Dendritic cell treated with granulocyte-macrophage colony-stimulating factor and Interleukin-4, amounts not matched to agents 40 ng/mL and 50 ng/mL, for 4 days (primary cell): ENCODE data around the gene PLS1.
A peak's percentile ranks its signal among the peaks of the same experiment; 100 is the strongest.

Experiments used
- H3K27ac Mint-ChIP-seq: one replicate; pipeline ENCODE4 v1.8.0; 2022; ENCODE audit warnings: mild to moderate bottlenecking, mixed read lengths
- H3K27me3 Mint-ChIP-seq: one replicate; pipeline ENCODE4 v1.8.0; 2022; ENCODE audit warnings: mild to moderate bottlenecking, mixed read lengths
- H3K36me3 Mint-ChIP-seq: one replicate; pipeline ENCODE4 v1.8.0; 2022; ENCODE audit warnings: low read depth, mixed read lengths
- H3K4me1 Mint-ChIP-seq: one replicate; pipeline ENCODE4 v1.8.0; 2022; ENCODE audit warnings: low read depth, mixed read lengths
- H3K4me3 Mint-ChIP-seq: one replicate; pipeline ENCODE4 v1.8.0; 2022; ENCODE audit warnings: mild to moderate bottlenecking, moderate library complexity, mixed read lengths
- H3K9me3 Mint-ChIP-seq: one replicate; pipeline ENCODE4 v1.8.0; 2022; ENCODE audit warnings: mixed read lengths
- intact Hi-C: fragments of 100-400 bp; cut with micrococcal nuclease; formaldehyde crosslinking; loops from one replicate; pipeline ENCODE4 v1.15.0; 2022

The PLS1 gene

DNA sequence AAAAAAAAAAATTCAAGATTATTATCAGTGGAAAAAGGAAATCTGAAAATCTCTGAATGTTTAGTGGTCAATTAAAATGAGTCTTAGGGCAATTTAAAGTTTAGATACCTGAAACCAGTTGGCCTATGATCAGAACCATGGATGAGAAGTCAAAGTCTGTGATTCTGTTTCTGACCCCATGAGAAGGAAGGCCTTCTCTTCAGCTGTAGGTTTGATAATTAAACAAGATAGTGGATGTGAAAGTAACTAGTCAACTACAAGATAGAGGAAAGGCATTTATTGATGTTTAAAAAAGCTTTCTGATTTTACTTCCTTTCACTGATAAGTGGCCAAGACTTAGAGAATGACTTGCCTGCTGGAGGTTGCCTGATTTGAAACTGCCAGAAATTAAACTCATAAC, 8.7 kb downstream of the PLS1 start:
- no peak overlapping the region for H3K4me3 Mint-ChIP-seq
- no peaks in the 10 kb centered on the region for H3K4me1 Mint-ChIP-seq
- intact Hi-C loops: no loop called here
- H3K27ac Mint-ChIP-seq: no peak overlapping the region
- H3K27me3 Mint-ChIP-seq: no peaks in the 10 kb centered on the region
- no peaks in the 10 kb centered on the region for H3K36me3 Mint-ChIP-seq
- no peaks in the 10 kb centered on the region for H3K9me3 Mint-ChIP-seq

DNA sequence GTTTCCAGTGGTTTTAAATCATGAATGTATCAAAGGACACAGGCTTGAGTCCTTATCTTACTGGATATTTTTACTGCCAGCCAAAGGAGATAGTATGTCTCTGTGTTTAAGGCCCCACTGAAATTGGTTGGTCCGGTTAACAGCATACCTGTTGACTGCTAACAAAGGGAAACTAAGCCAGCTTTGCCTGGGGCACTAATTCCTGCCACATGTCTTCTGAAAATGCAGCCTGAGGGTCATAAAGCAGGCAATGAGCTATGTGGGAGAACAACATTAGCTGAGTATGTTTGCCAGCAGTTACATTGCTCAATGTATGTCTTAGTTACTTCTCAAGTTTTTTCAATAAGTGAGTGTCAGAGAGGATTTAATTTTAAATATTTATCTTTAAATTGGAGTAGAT, 12.4 kb downstream of the PLS1 start:
- no peaks in the 10 kb centered on the region for H3K9me3 Mint-ChIP-seq
- no peaks in the 10 kb centered on the region for H3K27me3 Mint-ChIP-seq
- intact Hi-C loops: no loop called here
- no peaks in the 10 kb centered on the region for H3K36me3 Mint-ChIP-seq
- no peak overlapping the region for H3K4me3 Mint-ChIP-seq
- no peaks in the 10 kb centered on the region for H3K4me1 Mint-ChIP-seq
- H3K27ac Mint-ChIP-seq: no peak overlapping the region

DNA sequence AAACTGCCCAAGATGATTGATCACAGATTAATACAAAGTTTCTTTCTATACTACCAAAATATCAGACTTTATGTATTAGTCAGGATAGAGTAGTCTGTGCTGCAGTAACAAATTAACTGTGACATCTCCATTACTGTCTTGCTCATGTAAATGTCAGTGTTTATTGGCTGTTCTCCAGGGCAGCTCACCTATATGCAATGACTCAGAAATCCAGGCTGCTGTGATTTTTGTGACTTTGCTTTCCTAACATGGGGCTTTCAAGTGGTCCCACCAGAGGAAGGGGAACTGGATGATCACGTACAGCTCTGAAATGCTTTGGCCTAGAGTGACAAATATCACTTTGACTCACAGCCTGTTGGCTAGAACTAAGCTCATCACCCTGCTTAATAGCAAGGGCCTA, 12.9 kb downstream of the PLS1 start:
- no peaks in the 10 kb centered on the region for H3K27me3 Mint-ChIP-seq

DNA sequence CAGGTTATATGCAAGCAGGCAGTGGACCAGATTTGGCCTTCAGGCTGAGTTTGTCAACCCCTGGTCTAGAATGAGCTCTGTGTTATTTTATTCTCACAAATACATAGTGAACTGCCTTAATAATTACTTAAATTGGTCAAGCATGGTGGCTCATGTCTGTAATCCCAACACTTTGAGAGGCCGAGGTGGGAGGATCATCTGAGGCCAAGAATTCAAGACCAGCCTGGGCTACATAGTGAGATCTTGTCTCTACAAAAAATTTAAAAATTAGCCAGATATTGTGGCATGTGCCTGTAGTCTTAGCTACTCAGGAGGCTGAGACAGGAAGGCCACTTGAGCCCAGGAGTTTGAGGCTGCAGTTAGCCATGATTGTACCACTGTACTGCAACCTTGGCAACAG, 15.0 kb downstream of the PLS1 start:
- H3K36me3 Mint-ChIP-seq: no peaks in the 10 kb centered on the region
- intact Hi-C loops: no loop called here
- no peaks in the 10 kb centered on the region for H3K27me3 Mint-ChIP-seq

More for the DNA sequence above, 12.9 kb downstream of the PLS1 start:
- no peaks in the 10 kb centered on the region for H3K9me3 Mint-ChIP-seq
- no peaks in the 10 kb centered on the region for H3K36me3 Mint-ChIP-seq
- intact Hi-C loops: no loop called here
- no peak overlapping the region for H3K27ac Mint-ChIP-seq
- no peaks in the 10 kb centered on the region for H3K4me1 Mint-ChIP-seq
- H3K4me3 Mint-ChIP-seq: no peak overlapping the region

DNA sequence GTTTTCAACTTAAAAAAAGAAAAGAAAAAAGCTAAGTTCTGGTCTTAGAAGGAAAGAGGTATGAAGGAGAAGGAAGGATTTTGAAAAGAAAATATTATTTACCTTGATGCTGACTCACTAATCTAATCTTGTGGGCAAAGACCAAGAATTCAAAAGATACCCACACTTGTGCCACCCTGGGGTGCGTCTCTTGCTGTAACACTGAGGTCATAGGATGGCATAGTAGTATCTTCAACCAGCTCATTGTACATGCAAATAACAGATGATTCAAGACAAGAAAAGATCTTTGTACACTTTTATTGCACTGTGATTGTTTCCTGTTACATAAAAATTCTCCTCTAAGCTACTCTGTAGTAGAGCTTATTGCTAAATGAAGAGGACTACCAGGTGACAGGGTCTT, 17.3 kb downstream of the PLS1 start:
- no peaks in the 10 kb centered on the region for H3K4me1 Mint-ChIP-seq
- no peak overlapping the region for H3K4me3 Mint-ChIP-seq
- no peak overlapping the region for H3K27ac Mint-ChIP-seq
- no peaks in the 10 kb centered on the region for H3K27me3 Mint-ChIP-seq
- intact Hi-C loops: no loop called here
- H3K9me3 Mint-ChIP-seq: no peaks in the 10 kb centered on the region
- no peaks in the 10 kb centered on the region for H3K36me3 Mint-ChIP-seq

More for the DNA sequence above, 15.0 kb downstream of the PLS1 start:
- Mint-ChIP-seq H3K4me3 (no peak overlapping the region), H3K27ac (no peak overlapping the region), H3K9me3 (no peaks in the 10 kb centered on the region), H3K4me1 (no peaks in the 10 kb centered on the region)

DNA sequence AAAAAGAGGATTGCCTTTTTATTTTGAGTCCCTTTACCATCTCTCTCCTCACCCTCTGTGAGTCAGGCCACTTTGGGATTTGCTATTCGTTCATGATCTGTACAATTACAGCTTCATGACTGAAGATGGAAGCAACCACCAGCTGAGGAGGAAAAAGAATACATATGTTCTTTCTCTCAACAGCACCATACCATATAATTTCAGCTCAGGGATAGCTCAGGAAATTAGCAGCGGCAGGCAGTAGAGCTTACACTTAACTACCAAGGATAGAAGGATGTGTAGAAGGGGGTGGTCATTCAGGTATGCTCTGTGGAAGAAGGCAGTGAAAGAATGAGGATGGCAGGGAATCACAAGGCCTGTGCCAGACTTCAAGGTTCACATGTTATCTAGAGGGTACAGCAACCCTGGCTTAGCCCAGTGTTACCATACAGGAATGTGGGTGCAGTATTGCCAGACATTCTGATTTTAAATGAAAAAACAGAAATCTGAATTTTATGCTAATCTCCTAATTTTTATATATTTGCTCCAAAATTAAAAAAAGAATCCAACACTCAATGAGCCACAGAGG, 17.9 kb downstream of the PLS1 start:
- H3K4me1 Mint-ChIP-seq: no peaks in the 10 kb centered on the region
- H3K27me3 Mint-ChIP-seq: no peaks in the 10 kb centered on the region
- H3K9me3 Mint-ChIP-seq: no peaks in the 10 kb centered on the region

DNA sequence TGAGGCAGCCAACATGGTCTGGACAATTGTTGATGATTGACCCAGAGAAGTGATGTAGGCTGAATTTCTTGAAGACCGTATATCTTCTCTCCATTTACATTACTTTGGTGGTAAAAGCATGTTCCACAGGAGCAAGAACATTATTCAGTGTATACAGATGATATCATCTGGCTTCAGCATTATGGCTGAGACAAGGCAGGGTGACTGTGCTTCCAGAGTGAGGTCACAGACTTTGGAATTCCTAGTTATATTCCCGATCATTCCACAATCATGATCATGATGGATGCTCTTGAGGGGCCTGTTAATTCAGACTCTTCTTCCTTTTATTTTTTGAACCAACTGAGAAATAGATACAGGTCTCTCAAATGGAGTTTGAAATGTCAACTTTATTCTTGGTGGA, 19.0 kb downstream of the PLS1 start:
- intact Hi-C loops: no loop called here
- Mint-ChIP-seq H3K9me3 (no peaks in the 10 kb centered on the region), H3K4me3 (no peak overlapping the region), H3K27me3 (no peaks in the 10 kb centered on the region), H3K27ac (no peak overlapping the region), H3K4me1 (no peaks in the 10 kb centered on the region), H3K36me3 (no peaks in the 10 kb centered on the region)

More for the DNA sequence above, 17.9 kb downstream of the PLS1 start:
- Mint-ChIP-seq H3K27ac (no peak overlapping the region), H3K4me3 (no peak overlapping the region), H3K36me3 (no peaks in the 10 kb centered on the region)
- intact Hi-C loops: no loop called here

DNA sequence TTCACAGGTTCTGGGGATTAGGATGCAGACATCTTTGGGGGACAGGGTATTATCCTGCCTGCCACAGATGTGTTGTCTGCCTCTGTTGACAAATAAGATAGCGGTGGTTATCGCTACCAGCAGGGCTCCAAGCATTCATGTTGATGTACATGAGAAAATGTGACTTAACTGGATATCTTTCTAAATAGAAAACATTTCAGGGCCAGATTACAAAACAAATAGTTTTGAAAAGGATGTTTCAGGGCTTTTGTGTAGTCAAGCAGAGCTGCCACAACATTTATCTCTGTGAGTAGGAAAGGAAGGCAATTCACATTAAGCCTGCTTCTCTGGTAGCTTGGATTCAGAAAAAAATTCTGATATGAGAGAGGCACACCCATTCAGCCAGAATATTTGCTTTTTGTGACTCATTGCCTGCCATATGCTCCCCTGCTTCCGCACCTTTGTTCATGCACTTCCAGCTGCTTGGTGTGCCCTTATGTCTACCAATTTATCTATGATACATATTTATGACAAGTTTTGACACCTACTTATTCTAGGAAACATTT, 22.8 kb downstream of the PLS1 start:
- Mint-ChIP-seq H3K27me3 (no peaks in the 10 kb centered on the region), H3K9me3 (no peaks in the 10 kb centered on the region), H3K27ac (no peak overlapping the region), H3K4me1 (no peaks in the 10 kb centered on the region), H3K36me3 (no peaks in the 10 kb centered on the region), H3K4me3 (no peak overlapping the region)
- intact Hi-C loops: no loop called here

DNA sequence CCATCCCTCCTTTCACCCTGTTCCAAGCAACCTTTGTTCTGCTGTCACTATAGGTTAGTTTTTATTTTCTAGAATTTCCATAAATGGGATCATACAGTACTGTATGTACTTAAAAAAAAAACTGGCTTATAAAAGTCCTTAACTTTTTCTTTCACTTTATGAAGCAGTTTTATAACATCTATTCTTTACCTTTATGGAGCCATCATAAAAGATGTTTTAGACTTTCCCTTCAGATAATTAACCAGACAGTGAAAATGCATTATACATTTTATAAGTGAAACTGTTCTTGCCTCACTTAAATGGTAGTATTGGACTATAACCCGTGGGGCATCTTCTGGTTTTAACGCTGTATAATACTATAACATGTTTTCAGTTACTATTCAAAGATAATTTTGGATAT, 26.2 kb downstream of the PLS1 start:
- intact Hi-C loops: no loop called here
- no peak overlapping the region for H3K4me3 Mint-ChIP-seq

DNA sequence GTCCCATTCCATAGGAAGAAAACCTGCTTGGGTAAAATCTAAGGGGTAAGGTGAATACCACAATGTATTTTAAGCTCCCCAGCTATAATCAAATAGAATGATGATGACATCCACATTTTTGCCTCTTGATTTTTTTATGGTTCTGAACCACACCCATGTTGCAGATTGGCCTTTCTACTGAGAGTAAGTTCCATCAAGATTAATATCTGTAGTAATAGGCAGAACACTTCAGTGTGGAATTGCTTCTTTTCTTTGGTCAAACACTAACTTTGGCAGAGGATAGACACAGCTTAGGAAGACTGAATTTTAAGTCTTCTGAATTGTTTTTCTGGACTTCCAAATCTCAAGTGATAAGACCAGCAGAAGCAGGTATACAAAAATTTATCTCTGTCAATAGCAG, 27.0 kb downstream of the PLS1 start:
- intact Hi-C loops: no loop called here
- H3K9me3 Mint-ChIP-seq: no peaks in the 10 kb centered on the region
- H3K4me3 Mint-ChIP-seq: no peak overlapping the region
- no peaks in the 10 kb centered on the region for H3K4me1 Mint-ChIP-seq
- H3K27ac Mint-ChIP-seq: no peak overlapping the region
- no peaks in the 10 kb centered on the region for H3K36me3 Mint-ChIP-seq
- H3K27me3 Mint-ChIP-seq: peaks cover 3% of the 10 kb centered on the region

More for the DNA sequence above, 26.2 kb downstream of the PLS1 start:
- Mint-ChIP-seq H3K27me3 (peaks cover 3% of the 10 kb centered on the region), H3K36me3 (no peaks in the 10 kb centered on the region), H3K27ac (no peak overlapping the region), H3K9me3 (no peaks in the 10 kb centered on the region), H3K4me1 (no peaks in the 10 kb centered on the region)

DNA sequence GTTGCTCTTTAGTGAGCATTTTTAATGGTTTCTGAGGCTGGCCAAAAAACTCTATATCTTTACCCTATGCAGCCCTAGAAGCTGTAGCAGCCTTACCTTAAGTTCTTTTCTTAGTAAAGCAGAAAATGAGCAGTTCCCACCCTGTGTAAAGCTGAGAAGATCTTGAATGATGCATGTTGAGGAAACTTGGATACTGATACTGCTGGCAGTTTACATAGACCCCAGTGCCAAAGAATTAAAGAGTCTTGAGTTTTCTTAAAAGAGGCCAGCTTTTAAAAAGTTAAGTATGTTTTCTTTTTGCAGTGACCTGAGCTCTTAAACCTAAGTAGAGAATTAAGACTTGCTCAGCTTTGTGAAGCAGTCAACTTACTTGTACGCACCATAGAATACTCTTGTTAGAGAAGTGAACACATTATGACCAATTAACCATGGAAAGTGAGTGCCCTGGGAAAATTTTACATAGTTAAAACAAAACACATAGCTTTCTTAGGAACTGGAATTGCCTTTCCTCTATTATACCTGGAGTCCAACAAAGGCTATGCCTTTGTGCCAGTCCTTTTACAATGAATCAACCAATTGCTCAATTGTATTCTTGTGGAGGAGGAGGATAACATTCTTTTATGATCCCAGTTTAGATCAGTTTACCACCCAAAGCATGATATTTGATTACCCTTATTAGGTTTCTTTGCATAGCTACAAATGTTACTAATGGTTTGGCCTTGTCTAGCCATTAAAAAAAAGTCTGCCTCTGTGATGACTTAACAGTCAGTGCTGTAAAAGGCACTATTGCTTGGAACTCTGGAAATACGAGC, 28.4 kb downstream of the PLS1 start:
- H3K27ac Mint-ChIP-seq: no peak overlapping the region
- H3K27me3 Mint-ChIP-seq: peaks cover 3% of the 10 kb centered on the region
- intact Hi-C loops: no loop called here
- no peaks in the 10 kb centered on the region for H3K36me3 Mint-ChIP-seq
- no peak overlapping the region for H3K4me3 Mint-ChIP-seq
- H3K4me1 Mint-ChIP-seq: no peaks in the 10 kb centered on the region
- H3K9me3 Mint-ChIP-seq: no peaks in the 10 kb centered on the region

DNA sequence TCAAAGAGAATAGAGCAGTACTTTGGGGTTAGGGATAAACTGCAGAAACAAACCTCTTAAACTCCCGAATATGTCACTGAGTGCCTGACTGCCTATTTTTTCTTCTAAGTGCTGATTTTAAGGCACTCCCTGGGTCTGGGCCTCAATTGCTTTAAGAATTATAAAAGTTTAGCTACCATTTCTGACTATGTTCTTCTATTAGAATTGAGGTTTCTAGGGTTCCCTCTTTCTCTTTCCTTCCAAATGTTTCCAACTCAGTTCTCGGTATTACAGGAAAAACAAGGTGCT, 28.9 kb downstream of the PLS1 start:
- intact Hi-C loops: no loop called here
- Mint-ChIP-seq H3K36me3 (no peaks in the 10 kb centered on the region), H3K4me3 (no peak overlapping the region), H3K27me3 (peaks cover 3% of the 10 kb centered on the region), H3K27ac (no peak overlapping the region), H3K4me1 (no peaks in the 10 kb centered on the region), H3K9me3 (no peaks in the 10 kb centered on the region)

DNA sequence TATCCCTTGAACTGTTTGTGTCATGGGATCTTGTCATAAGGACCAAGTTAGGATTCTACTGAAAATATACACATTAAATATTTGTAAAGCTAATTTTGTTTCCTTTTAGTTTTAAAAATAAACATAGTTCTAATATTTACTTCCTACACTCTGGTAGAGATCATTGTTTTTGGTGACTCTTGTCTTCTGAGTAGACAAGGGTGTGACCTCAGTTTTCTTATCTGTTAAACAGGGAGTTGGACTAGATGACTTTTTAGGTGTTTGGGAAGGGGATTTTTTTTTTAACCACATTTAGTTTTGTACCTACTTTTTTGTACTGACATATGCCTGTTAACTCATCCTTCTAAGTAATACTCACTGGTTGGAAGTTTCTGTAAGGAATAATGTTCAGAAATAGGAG, 30.8 kb downstream of the PLS1 start:
- Mint-ChIP-seq H3K27ac (no peak overlapping the region), H3K36me3 (no peaks in the 10 kb centered on the region), H3K4me3 (no peak overlapping the region), H3K27me3 (peaks cover 3% of the 10 kb centered on the region), H3K4me1 (no peaks in the 10 kb centered on the region), H3K9me3 (no peaks in the 10 kb centered on the region)
- intact Hi-C loops: no loop called here

DNA sequence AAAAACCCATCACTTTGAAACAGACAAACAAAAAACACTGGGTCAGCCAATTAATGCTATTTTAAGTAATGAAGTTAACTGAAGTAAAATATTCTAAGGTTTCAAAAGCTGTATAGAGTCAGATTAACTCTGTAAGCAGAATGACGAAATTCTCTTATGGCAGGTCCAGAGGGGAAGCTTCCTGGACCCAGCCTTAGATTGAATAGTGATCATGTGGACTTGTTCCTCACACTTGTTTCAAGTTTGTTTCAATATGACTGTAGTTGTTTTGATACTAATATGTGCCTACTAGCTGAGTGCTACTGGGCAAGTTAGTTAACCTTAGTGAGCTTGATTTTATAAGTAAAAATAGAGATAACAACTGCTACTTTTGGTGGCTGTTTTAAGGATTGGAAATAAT, 32.6 kb downstream of the PLS1 start:
- Mint-ChIP-seq H3K27ac (no peak overlapping the region), H3K4me1 (no peaks in the 10 kb centered on the region), H3K36me3 (no peaks in the 10 kb centered on the region), H3K4me3 (no peak overlapping the region), H3K27me3 (peaks cover 3% of the 10 kb centered on the region), H3K9me3 (no peaks in the 10 kb centered on the region)
- intact Hi-C loops: no loop called here

DNA sequence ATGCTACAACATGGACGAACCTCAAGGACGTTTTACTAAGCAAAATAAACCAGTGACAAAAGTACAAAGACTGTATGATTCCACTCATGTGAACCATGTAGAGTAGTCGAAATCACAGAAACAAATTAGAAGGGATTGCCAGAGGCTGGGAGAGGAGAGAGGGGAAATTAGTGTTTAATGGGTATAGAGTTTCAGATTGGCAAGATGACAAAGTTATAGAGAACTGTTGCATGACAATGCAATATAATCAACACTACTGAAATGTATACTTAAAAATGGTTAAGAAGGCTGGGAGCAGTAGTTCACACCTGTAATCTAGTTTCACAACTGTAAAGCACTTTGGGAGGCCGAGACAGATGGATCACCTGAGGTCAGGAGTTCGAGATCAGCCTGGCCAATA, 36.9 kb downstream of the PLS1 start:
- no peaks in the 10 kb centered on the region for H3K9me3 Mint-ChIP-seq
- no peaks in the 10 kb centered on the region for H3K36me3 Mint-ChIP-seq
- no peak overlapping the region for H3K4me3 Mint-ChIP-seq
- peak overlapping the region; percentile 4 for H3K27ac Mint-ChIP-seq
- H3K4me1 Mint-ChIP-seq: no peaks in the 10 kb centered on the region
- intact Hi-C loops: no loop called here
- no peaks in the 10 kb centered on the region for H3K27me3 Mint-ChIP-seq
